ENCODE results near the gene CTDSP1.

The CTDSP1 gene

DNA sequence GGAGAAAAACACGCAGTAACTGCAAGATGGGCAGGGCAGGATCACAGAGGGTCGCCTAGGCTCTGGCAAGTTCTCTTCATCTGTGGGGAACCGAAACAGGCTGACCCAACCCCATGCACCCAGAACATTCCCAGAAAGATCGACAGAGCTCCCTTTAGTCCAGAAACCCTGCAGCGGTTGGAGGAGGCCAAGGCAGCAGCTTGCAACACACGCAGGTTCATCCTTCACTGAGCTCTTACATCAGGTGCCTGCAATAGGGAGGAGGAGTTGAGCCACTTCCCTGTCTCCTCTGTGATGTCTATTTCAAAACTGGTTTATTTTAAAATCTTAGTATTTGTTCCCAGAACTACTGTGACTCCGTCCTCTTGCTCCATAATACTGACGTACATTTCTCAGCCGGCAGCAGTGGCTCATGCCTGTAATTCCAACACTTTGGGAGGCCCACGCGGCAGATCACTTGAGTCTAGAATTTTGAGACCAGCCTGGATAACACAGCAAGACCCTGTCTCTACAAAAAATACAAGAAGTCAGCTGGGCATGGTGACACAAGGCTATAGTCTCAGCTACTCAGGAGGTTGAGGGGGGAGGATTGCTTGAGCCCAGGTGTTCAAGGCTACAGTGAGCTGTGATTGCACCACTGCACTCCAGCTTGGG, 29.1 kb upstream of the CTDSP1 start:
- TF ChIP-seq TAF1 (IDR thresholded peaks at IDR 0.05; ENCODE audit: low read depth) (no peak), TEAD4 (IDR thresholded peaks at IDR 0.05) (no peak), RAD21 (IDR thresholded peaks at IDR 0.05; ENCODE audit: low read depth) (no peak), NFIC (IDR thresholded peaks at IDR 0.05) (no peak), FOXM1 (IDR thresholded peaks at IDR 0.05; ENCODE audit: borderline replicate concordance, low read depth) (no peak), EGR1 (IDR thresholded peaks at IDR 0.05) (no peak), ZBTB7A (IDR thresholded peaks at IDR 0.05; ENCODE audit: low read depth) (no peak), YY1 (IDR thresholded peaks at IDR 0.05; ENCODE audit: low read depth) (no peak), CREB1 (IDR thresholded peaks at IDR 0.05; ENCODE audit: low read depth) (no peak), CEBPB (IDR thresholded peaks at IDR 0.05) (no peak), EP300 (IDR thresholded peaks at IDR 0.05; ENCODE audit: borderline replicate concordance) (no peak)
- TF ChIP-seq, protein P1, sequence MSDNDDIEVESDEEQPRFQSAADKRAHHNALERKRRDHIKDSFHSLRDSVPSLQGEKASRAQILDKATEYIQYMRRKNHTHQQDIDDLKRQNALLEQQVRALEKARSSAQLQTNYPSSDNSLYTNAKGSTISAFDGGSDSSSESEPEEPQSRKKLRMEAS (IDR thresholded peaks at IDR 0.05), result no peak
- TF ChIP-seq, protein P2, sequence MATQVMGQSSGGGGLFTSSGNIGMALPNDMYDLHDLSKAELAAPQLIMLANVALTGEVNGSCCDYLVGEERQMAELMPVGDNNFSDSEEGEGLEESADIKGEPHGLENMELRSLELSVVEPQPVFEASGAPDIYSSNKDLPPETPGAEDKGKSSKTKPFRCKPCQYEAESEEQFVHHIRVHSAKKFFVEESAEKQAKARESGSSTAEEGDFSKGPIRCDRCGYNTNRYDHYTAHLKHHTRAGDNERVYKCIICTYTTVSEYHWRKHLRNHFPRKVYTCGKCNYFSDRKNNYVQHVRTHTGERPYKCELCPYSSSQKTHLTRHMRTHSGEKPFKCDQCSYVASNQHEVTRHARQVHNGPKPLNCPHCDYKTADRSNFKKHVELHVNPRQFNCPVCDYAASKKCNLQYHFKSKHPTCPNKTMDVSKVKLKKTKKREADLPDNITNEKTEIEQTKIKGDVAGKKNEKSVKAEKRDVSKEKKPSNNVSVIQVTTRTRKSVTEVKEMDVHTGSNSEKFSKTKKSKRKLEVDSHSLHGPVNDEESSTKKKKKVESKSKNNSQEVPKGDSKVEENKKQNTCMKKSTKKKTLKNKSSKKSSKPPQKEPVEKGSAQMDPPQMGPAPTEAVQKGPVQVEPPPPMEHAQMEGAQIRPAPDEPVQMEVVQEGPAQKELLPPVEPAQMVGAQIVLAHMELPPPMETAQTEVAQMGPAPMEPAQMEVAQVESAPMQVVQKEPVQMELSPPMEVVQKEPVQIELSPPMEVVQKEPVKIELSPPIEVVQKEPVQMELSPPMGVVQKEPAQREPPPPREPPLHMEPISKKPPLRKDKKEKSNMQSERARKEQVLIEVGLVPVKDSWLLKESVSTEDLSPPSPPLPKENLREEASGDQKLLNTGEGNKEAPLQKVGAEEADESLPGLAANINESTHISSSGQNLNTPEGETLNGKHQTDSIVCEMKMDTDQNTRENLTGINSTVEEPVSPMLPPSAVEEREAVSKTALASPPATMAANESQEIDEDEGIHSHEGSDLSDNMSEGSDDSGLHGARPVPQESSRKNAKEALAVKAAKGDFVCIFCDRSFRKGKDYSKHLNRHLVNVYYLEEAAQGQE (IDR thresholded peaks at IDR 0.05; ENCODE audit: low read depth), result no peak
- TF ChIP-seq, protein P3, sequence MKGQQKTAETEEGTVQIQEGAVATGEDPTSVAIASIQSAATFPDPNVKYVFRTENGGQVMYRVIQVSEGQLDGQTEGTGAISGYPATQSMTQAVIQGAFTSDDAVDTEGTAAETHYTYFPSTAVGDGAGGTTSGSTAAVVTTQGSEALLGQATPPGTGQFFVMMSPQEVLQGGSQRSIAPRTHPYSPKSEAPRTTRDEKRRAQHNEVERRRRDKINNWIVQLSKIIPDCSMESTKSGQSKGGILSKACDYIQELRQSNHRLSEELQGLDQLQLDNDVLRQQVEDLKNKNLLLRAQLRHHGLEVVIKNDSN (IDR thresholded peaks at IDR 0.05), result no peak

GRCh38 chr2:218371983-218372350, 27.7 kb upstream of the CTDSP1 start:
- TF ChIP-seq TCF12 (IDR thresholded peaks at IDR 0.05; ENCODE audit: low read depth), result no peak
- no peak for TF ChIP-seq FOXM1 (IDR thresholded peaks at IDR 0.05; ENCODE audit: borderline replicate concordance, low read depth)
- no peak for TF ChIP-seq CEBPB (IDR thresholded peaks at IDR 0.05)
- no peak for TF ChIP-seq EGR1 (IDR thresholded peaks at IDR 0.05)
- TF ChIP-seq CREB1 (IDR thresholded peaks at IDR 0.05; ENCODE audit: low read depth), result no peak
- no peak for TF ChIP-seq YY1 (IDR thresholded peaks at IDR 0.05; ENCODE audit: low read depth)
- no peak for TF ChIP-seq ZBTB7A (IDR thresholded peaks at IDR 0.05; ENCODE audit: low read depth)
- TF ChIP-seq RAD21 (IDR thresholded peaks at IDR 0.05; ENCODE audit: low read depth), result no peak
- TF ChIP-seq, protein P1 (IDR thresholded peaks at IDR 0.05), result no peak
- TF ChIP-seq, protein P3 (IDR thresholded peaks at IDR 0.05), result no peak
- no peak for TF ChIP-seq EP300 (IDR thresholded peaks at IDR 0.05; ENCODE audit: borderline replicate concordance)
- no peak for TF ChIP-seq TEAD4 (IDR thresholded peaks at IDR 0.05)

DNA sequence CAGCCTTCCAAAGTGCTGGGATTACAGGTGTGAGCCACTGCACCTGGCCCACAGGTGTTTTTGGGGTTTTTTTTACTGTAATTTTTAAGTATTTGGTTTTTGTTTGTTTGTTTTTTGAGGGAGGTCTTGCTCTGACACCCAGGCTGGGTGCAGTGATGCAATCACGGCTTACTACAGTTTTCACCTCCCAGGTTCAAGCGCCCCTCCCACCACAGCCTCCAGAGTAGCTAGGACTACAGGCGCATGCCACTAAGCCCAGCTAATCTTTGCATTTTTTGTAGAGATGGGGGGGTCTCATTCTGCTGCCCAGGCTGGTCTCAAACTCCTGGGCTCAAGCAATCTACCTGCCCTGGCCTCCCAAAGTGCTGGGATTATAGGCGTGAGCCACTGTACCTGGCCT, 24.9 kb upstream of the CTDSP1 start:
- TF ChIP-seq CREB1 (IDR thresholded peaks at IDR 0.05; ENCODE audit: low read depth) (no peak), EGR1 (IDR thresholded peaks at IDR 0.05) (no peak), RAD21 (IDR thresholded peaks at IDR 0.05; ENCODE audit: low read depth) (no peak), CEBPB (IDR thresholded peaks at IDR 0.05) (peak; percentile 31; the same call in 1 of the 2 replicates), TAF1 (IDR thresholded peaks at IDR 0.05; ENCODE audit: low read depth) (no peak)
- TF ChIP-seq, protein P3 (IDR thresholded peaks at IDR 0.05), result no peak

DNA sequence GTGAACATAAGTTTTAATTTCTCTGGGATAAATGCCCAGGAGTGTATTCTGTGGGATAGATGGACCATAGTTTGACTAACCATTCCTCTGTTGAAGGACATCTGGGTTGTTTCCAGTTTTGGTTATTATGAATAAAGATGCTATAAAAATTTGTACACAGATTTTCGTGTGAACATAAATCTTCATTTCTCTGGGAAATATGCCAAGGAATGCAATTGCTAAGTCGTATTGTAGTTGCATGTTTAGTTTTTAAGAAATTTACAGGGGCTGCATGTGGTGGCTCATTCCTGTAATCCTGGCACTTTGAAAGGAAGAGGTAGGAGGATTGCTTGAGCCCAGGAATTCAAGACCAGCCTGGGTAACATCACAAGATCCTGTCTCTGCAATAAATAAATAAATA, 24.5 kb upstream of the CTDSP1 start:
- TF ChIP-seq RAD21 (IDR thresholded peaks at IDR 0.05; ENCODE audit: low read depth) (no peak), TAF1 (IDR thresholded peaks at IDR 0.05; ENCODE audit: low read depth) (no peak), FOXM1 (IDR thresholded peaks at IDR 0.05; ENCODE audit: borderline replicate concordance, low read depth) (no peak), TCF12 (IDR thresholded peaks at IDR 0.05; ENCODE audit: low read depth) (no peak), CREB1 (IDR thresholded peaks at IDR 0.05; ENCODE audit: low read depth) (no peak), ZBTB7A (IDR thresholded peaks at IDR 0.05; ENCODE audit: low read depth) (no peak)
- TF ChIP-seq, protein P3 (IDR thresholded peaks at IDR 0.05), result no peak
- TF ChIP-seq, protein P2 (IDR thresholded peaks at IDR 0.05; ENCODE audit: low read depth), result no peak

- TF ChIP-seq, protein P1 (IDR thresholded peaks at IDR 0.05), result no peak
- no peak for TF ChIP-seq EP300 (IDR thresholded peaks at IDR 0.05; ENCODE audit: borderline replicate concordance)
- TF ChIP-seq, protein P2 (IDR thresholded peaks at IDR 0.05; ENCODE audit: low read depth), result no peak
- TF ChIP-seq TEAD4 (IDR thresholded peaks at IDR 0.05), result no peak
- no peak for TF ChIP-seq RAD21 (IDR thresholded peaks at IDR 0.05; ENCODE audit: low read depth)
- no peak for TF ChIP-seq EGR1 (IDR thresholded peaks at IDR 0.05)
- no peak for TF ChIP-seq YY1 (IDR thresholded peaks at IDR 0.05; ENCODE audit: low read depth)
- TF ChIP-seq, protein P3 (IDR thresholded peaks at IDR 0.05), result no peak
These were observed 21.6 kb upstream of the CTDSP1 start for GRCh38 chr2:218378053-218378452.

Data from Ishikawa (cell line).